Esophagus squamous epithelium (tissue), 5 donors: Measurements from ENCODE around the gene CITED2. TPM values are rescaled to one million over a fixed set of nuclear protein-coding genes. Genes with fewer than 3 reads are reported as not detected.

Source experiments
- DNase-seq: peaks from one replicate; lab custom pipeline; 2025; lab: John Stamatoyannopoulos, UW
- H3K27ac ChIP-seq, 4 donors: fragments of 200-600 bp; sonication (generic); one replicate each; pipeline ENCODE4 v1.5.1; 2016 to 2019; ENCODE audit warnings: mild to moderate bottlenecking in 1 of 4
- H3K27me3 ChIP-seq, 4 donors: fragments of 200-600 bp; sonication (generic); 1 replicate in 3 of 4; 2 replicates in 1 of 4; pipeline versions ENCODE4 v1.5.1 to v1.6.0; 2017 to 2021; ENCODE audit warnings: antibody characterized with exemption in 1 of 4
- H3K36me3 ChIP-seq, 3 donors: fragments of 200-600 bp; sonication (generic); one replicate each; pipeline ENCODE4 v1.5.1; 2016 to 2019
- H3K4me1 ChIP-seq, 3 donors: fragments of 200-600 bp; sonication (generic); one replicate each; pipeline ENCODE4 v1.5.1; 2017 to 2019
- H3K4me3 ChIP-seq, 4 donors: fragments of 200-600 bp; sonication (generic); 1 replicate in 3 of 4; 2 replicates in 1 of 4; pipeline ENCODE4 v1.5.1; 2016 to 2019; ENCODE audit warnings: mild to moderate bottlenecking in 2 of 4, moderate library complexity in 1 of 4
- H3K9me3 ChIP-seq, 3 donors: fragments of 200-600 bp; sonication (generic); one replicate each; pipeline ENCODE4 v1.5.1; 2016 to 2019
- POLR2A ChIP-seq, 4 donors: fragments of 450-650 bp; IDR thresholded peaks; one replicate each; pipeline ENCODE4 v1.6.1; 2017; ENCODE audit warnings: antibody characterized with exemption in 4 of 4, mild to moderate bottlenecking in 4 of 4, moderate library complexity in 3 of 4
- WGBS, 2 donors: methylation state at CpG; one replicate each; pipeline ENCODE4 v1.1.5; 2018; 5-methylcytosine and 5-hydroxymethylcytosine counted together
- intact Hi-C: fragments of 100-400 bp; cut with DNase I; formaldehyde crosslinking; loops from one replicate; pipeline ENCODE4 v1.15.0; 2022
- total RNA-seq, 4 donors: library from RNA; depleted of rRNA; stranded (reverse); fragments of >200 nt; gene quantifications; one replicate each; pipeline ENCODE4 v1.1.0, GENCODE V29; 2016
- TF ChIP-seq, protein P1 (sequence below), 6 experiments: fragments of 450-650 bp in 4 of 6; fragments of 200-600 bp in 2 of 6; sonication (generic) in 2 of 6; IDR thresholded peaks; one replicate each; pipeline ENCODE4 v1.5.1; 2016 to 2019; ENCODE audit warnings: antibody characterized with exemption in 6 of 6, mild to moderate bottlenecking in 4 of 6, moderate library complexity in 4 of 6
- donor health status: DM: yes; HTN: yes; CAD: no.

Gene CITED2
- total RNA-seq, 4 donors from 2014 or later, result 24.8 to 169 (median 60.9) TPM

DNA sequence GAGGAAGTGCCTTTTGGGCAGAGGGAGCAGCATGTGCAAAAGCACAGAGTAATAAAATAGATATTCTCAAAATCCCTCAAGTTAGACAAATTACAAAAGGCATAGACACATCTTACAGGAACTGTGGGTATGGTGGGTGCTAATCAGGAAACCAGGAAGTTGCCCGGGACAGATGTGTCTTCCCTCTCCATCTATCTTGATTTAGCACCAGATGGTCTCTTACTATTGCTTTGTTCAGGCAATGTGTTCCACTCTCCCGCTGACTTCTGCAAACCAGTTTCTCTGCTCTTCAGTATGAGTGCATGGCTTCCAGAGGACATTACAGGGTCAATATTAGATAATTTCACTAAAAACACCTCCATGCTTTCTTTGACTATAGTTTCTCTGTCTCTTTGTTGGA is 13.2 kb downstream of the CITED2 start:
- WGBS, 2 donors, result 66 to 88% methylated on average over 2 of the region's 2 CpGs
- no peak for DNase-seq
- no peaks in the 10 kb centered on the region for H3K27me3 ChIP-seq

DNA sequence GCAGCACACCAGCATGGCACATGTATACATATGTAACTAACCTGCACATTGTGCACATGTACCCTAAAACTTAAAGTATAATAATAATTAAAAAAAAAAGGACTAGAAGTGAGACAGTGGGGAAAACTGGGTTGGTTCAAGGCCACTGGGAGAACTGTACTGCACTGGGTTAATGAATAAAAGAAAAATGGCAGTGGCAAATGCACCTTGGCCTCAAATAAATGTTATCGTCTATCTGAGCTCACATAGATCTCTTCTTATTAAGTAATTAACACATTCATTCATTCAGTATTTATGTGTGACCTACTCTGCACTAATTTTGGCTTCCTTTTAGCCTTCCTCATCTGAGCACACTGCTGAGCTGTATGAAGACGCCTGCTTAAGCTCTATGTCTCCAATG is 17.5 kb downstream of the CITED2 start:
- no peak overlapping the region for H3K27ac ChIP-seq
- intact Hi-C loops, result no loop called here
- H3K4me1 ChIP-seq, result no peaks in the 10 kb centered on the region
- no peaks in the 10 kb centered on the region for H3K9me3 ChIP-seq
- WGBS, 2 donors, result 96 to 97% methylated on average over 2 of the region's 2 CpGs
- no peak overlapping the region for H3K4me3 ChIP-seq
- H3K27me3 ChIP-seq, result no peaks in the 10 kb centered on the region
- H3K36me3 ChIP-seq, result no peaks in the 10 kb centered on the region
- DNase-seq, result no peak
- TF ChIP-seq POLR2A (IDR thresholded peaks at IDR 0.05), result no peak
- TF ChIP-seq, protein P1, sequence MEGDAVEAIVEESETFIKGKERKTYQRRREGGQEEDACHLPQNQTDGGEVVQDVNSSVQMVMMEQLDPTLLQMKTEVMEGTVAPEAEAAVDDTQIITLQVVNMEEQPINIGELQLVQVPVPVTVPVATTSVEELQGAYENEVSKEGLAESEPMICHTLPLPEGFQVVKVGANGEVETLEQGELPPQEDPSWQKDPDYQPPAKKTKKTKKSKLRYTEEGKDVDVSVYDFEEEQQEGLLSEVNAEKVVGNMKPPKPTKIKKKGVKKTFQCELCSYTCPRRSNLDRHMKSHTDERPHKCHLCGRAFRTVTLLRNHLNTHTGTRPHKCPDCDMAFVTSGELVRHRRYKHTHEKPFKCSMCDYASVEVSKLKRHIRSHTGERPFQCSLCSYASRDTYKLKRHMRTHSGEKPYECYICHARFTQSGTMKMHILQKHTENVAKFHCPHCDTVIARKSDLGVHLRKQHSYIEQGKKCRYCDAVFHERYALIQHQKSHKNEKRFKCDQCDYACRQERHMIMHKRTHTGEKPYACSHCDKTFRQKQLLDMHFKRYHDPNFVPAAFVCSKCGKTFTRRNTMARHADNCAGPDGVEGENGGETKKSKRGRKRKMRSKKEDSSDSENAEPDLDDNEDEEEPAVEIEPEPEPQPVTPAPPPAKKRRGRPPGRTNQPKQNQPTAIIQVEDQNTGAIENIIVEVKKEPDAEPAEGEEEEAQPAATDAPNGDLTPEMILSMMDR (IDR thresholded peaks at IDR 0.05), result no peak

More for the DNA sequence above, 13.2 kb downstream of the CITED2 start:
- intact Hi-C loops, result loop anchor here (10.0 kb wide), 2 partner anchors 236 to 546 kb away; no protein-coding TSS in a partner anchor
- peaks cover 0 to 5% (median 0%) of the 10 kb centered on the region in 3 donors for H3K4me1 ChIP-seq
- no peaks in the 10 kb centered on the region for H3K9me3 ChIP-seq
- TF ChIP-seq, protein P1 (IDR thresholded peaks at IDR 0.05), result no peak
- no peak for TF ChIP-seq POLR2A (IDR thresholded peaks at IDR 0.05)
- no peaks in the 10 kb centered on the region for H3K36me3 ChIP-seq
- no peak overlapping the region for H3K27ac ChIP-seq
- no peak overlapping the region for H3K4me3 ChIP-seq

DNA sequence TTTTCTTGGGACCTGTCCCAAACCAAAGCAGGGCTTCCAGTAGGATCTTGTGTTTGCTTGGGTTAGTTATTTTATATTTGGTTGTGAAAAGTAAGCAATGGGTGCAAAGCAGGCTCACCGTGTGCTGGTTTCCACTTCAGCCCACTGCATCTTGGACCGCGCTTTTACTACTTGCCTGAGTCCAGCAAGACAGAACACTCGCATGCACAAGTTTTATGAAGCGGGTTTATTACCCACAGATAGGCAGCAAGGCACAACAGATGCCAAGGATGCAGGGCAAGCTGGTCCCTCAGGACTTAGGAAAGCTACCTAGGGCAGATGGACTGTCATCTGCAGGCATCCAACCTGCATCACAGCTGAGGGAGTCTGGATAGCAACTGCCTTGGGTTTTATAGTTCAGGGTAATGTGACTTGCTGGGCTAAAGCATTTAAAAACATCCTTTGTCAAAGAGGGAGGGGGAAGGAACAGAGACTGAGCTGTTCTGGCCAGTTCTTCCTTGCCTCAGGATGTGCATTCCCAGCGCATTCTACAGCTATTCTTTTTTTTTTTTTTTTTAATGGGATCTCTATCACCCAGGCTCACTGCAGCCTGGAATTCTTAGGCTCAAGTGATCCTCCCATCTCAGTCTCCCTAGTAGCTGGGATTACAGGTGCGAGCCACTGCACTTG is 18.5 kb downstream of the CITED2 start:
- DNase-seq, result no peak
- Histone ChIP-seq H3K27ac (no peak overlapping the region), H3K4me1 (peaks cover 0 to 6% (median 0%) of the 10 kb centered on the region in 3 donors), H3K9me3 (no peaks in the 10 kb centered on the region), H3K27me3 (no peaks in the 10 kb centered on the region), H3K4me3 (no peak overlapping the region), H3K36me3 (no peaks in the 10 kb centered on the region)
- TF ChIP-seq POLR2A (IDR thresholded peaks at IDR 0.05), result no peak
- TF ChIP-seq, protein P1 (IDR thresholded peaks at IDR 0.05), result no peak
- 93 to 94% methylated on average over 7 of the region's 7 CpGs for WGBS, 2 donors
- intact Hi-C loops, result no loop called here

DNA sequence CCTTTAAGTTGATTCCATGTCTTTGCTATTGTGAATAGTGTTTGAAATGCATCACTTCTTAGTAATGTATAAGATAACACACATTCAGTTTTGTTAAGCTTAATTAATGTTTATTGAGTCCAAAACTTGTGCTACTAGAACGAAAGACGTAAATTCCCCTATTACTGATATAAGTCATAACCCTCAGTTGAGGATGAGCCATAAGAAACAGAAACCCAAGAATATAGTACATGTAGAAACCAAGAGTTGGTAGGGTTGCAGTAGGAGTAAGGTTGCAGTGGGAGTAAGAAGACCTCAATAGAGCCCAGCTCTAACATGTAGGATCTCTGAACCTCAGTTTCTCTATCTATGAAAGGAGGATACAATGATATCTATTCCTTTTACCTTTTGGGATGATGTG is 19.3 kb downstream of the CITED2 start:
- Histone ChIP-seq H3K36me3 (no peaks in the 10 kb centered on the region), H3K4me1 (peaks cover 5 to 13% (median 6%) of the 10 kb centered on the region in 3 donors), H3K9me3 (no peaks in the 10 kb centered on the region), H3K27me3 (no peaks in the 10 kb centered on the region), H3K4me3 (no peak overlapping the region), H3K27ac (no peak overlapping the region)
- no peak for DNase-seq
- 81 to 88% methylated on average over 2 of the region's 2 CpGs for WGBS, 2 donors
- intact Hi-C loops, result no loop called here
- TF ChIP-seq POLR2A (IDR thresholded peaks at IDR 0.05), result no peak
- TF ChIP-seq, protein P1 (IDR thresholded peaks at IDR 0.05), result no peak

DNA sequence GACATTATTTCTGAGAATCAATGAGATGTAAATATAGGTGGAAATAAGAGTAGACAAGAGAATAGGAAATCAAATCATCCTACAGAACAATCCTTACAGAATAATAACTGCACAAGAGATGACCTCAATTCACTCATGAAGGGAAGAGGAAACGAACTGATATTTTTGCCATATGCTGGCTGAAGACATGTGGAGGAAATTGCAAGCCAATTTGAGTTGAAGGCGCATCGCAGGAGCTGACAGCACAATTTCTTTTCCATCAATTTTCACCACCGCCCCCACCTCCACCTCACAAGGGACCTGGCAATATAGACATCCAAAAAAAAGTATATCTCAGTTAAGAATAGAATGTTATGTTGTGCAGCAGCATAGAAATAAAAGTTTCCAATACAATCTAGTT is 20.3 kb downstream of the CITED2 start:
- Histone ChIP-seq H3K9me3 (no peaks in the 10 kb centered on the region), H3K27ac (no peak overlapping the region), H3K27me3 (no peaks in the 10 kb centered on the region), H3K4me3 (no peak overlapping the region), H3K4me1 (peaks cover 6 to 22% (median 12%) of the 10 kb centered on the region in 3 donors), H3K36me3 (no peaks in the 10 kb centered on the region)
- 52 to 72% methylated on average over 4 of the region's 4 CpGs for WGBS, 2 donors
- no peak for TF ChIP-seq POLR2A (IDR thresholded peaks at IDR 0.05)
- TF ChIP-seq, protein P1 (IDR thresholded peaks at IDR 0.05), result no peak
- intact Hi-C loops, result no loop called here
- no peak for DNase-seq
